HepG2 (cell line): ENCODE data around the gene CPEB2. TPM values are rescaled to one million over a fixed set of nuclear protein-coding genes. Genes with fewer than 3 reads are reported as not detected.
A peak's percentile ranks its signal among the peaks of the same experiment; 100 is the strongest.

Source experiments
- ATAC-seq: fragments of 200-7000 bp; cut with Tn5 transposase; 3 replicates; pipeline ENCODE4 v1.9.1; 2020; ENCODE audit warnings: mild to moderate bottlenecking, moderate library complexity
- BruUV-seq: library from RNA; stranded (reverse); fragments of 400-500 nt; replicated peaks from 2 replicates; lab custom pipeline; 2021; lab: Mats Ljungman, UMichigan
- CTCF ChIA-PET: fragments of 300-600 bp; formaldehyde crosslinking; extraction: SDS; loops from one replicate; lab custom pipeline; 2021; ENCODE audit warnings: low total read pairs, inconsistent platforms, low intra/inter-chr PET ratio; lab: Yijun Ruan, JAX
- POLR2A ChIA-PET: fragments of 350-600 bp; sonication (Branson Sonifier 250); formaldehyde crosslinking; loops from one replicate; lab custom pipeline; 2020; ENCODE audit warnings: antibody characterized with exemption, inconsistent platforms; lab: Yijun Ruan, JAX
- DNase-seq: peaks from one replicate; pipeline ENCODE4 v3.0.0-alpha.2; 2015; ENCODE audit warnings: low spot score
- FAIRE-seq: peaks from 3 replicates; lab custom pipeline; 2011; peaks lifted over from hg19 to GRCh38; lab: Jason Lieb, UNC
- H2AFZ ChIP-seq: one replicate; pipeline ENCODE4 v1.6.1; 2011; ENCODE audit warnings: low read length, inconsistent platforms
- H3K27ac ChIP-seq: fragments of 300-600 bp; 3 replicates; pipeline ENCODE4 v1.8.0; 2011; ENCODE audit warnings: mixed run types, mild to moderate bottlenecking, mixed read lengths, low read length, inconsistent platforms; ENCODE audit not compliant: insufficient read depth; ENCODE audit errors: extremely low read length
- H3K27me3 ChIP-seq, 2 experiments: fragments of 200-600 bp in 1 of 2; 2 replicates in 1 of 2; 3 replicates in 1 of 2; pipeline versions ENCODE4 v1.6.0 to v1.8.0; 2011; ENCODE audit warnings: low read length in 2 of 2, mild to moderate bottlenecking in 2 of 2, moderate library complexity in 2 of 2, inconsistent platforms in 1 of 2; ENCODE audit not compliant: insufficient read depth in 2 of 2, control insufficient read depth in 1 of 2
- H3K36me3 ChIP-seq, 2 experiments: fragments of 200-600 bp in 1 of 2; replicated peaks in 1 of 2; 2 replicates in 1 of 2; 3 replicates in 1 of 2; pipeline versions ENCODE4 v1.5.1 to v1.8.0; 2011; ENCODE audit warnings: low read length in 2 of 2, inconsistent platforms in 1 of 2; ENCODE audit not compliant: insufficient read depth in 2 of 2, control insufficient read depth in 1 of 2
- H3K4me1 ChIP-seq: 2 replicates; pipeline ENCODE4 v1.5.1; 2012; ENCODE audit warnings: low read length, inconsistent platforms; ENCODE audit not compliant: insufficient read depth
- H3K4me2 ChIP-seq: 2 replicates; pipeline ENCODE4 v1.6.0; 2011; ENCODE audit warnings: low read depth, low read length, inconsistent platforms
- H3K4me3 ChIP-seq, 3 experiments: fragments of 200-600 bp in 1 of 3; sonication (generic), shearing (Covaris generic) in 1 of 3; replicated peaks in 1 of 3; 2 replicates each; pipeline ENCODE4 v1.5.1; 2011 to 2016; ENCODE audit warnings: low read length in 3 of 3, inconsistent platforms in 2 of 3, low read depth in 2 of 3, mild to moderate bottlenecking in 2 of 3, control low read depth in 1 of 3, mixed read lengths in 1 of 3; ENCODE audit not compliant: insufficient read depth in 1 of 3
- H3K79me2 ChIP-seq: one replicate; pipeline ENCODE4 v1.6.1; 2011; ENCODE audit warnings: low read length, inconsistent platforms; ENCODE audit not compliant: insufficient read depth
- H3K9ac ChIP-seq: 2 replicates; pipeline ENCODE4 v1.6.0; 2011; ENCODE audit warnings: mild to moderate bottlenecking, low read depth, low read length, inconsistent platforms; ENCODE audit not compliant: insufficient read depth
- H3K9me3 ChIP-seq: 2 replicates; pipeline ENCODE4 v1.5.1; 2012; ENCODE audit warnings: mild to moderate bottlenecking, low read length
- H4K20me1 ChIP-seq: 2 replicates; pipeline ENCODE4 v1.6.0; 2011; ENCODE audit warnings: inconsistent platforms, mild to moderate bottlenecking, low read length, moderate library complexity; ENCODE audit not compliant: insufficient read depth
- GABPB1 ChIP-seq: IDR thresholded peaks from 2 replicates; pipeline ENCODE4 v1.6.1; 2016; ENCODE audit warnings: mild to moderate bottlenecking, missing genetic modification reagents, moderate library complexity, missing compliant biosample characterization
- IRF2 ChIP-seq: IDR thresholded peaks from 2 replicates; pipeline ENCODE4 v1.6.1; 2018; ENCODE audit warnings: missing genetic modification reagents, missing compliant biosample characterization
- KDM5B ChIP-seq: sonication (generic); formaldehyde crosslinking; IDR thresholded peaks from 2 replicates; pipeline ENCODE4 v1.4.0; 2020; ENCODE audit warnings: missing genetic modification reagents, mild to moderate bottlenecking, borderline replicate concordance
- KMT2A ChIP-seq: sonication (generic); formaldehyde crosslinking; IDR thresholded peaks from 2 replicates; pipeline ENCODE4 v1.4.0; 2020; ENCODE audit warnings: missing genetic modification reagents
- PAF1 ChIP-seq: IDR thresholded peaks from 2 replicates; pipeline ENCODE4 v1.6.1; 2016; ENCODE audit warnings: missing genetic modification reagents, missing compliant biosample characterization
- SALL1 ChIP-seq: sonication (generic); formaldehyde crosslinking; IDR thresholded peaks from 2 replicates; pipeline ENCODE4 v1.8.0; 2022; ENCODE audit warnings: mild to moderate bottlenecking, missing genetic modification reagents
- TAF1 ChIP-seq: sonication (generic); formaldehyde crosslinking; IDR thresholded peaks from 2 replicates; pipeline ENCODE4 v1.4.0; 2020; ENCODE audit warnings: missing genetic modification reagents
- ZFY ChIP-seq: sonication (generic); formaldehyde crosslinking; IDR thresholded peaks from 2 replicates; pipeline ENCODE4 v1.4.0; 2020; ENCODE audit warnings: missing genetic modification reagents
- WGBS: methylation state at CpG from one replicate; pipeline ENCODE4 v1.1.6; 2017; ENCODE audit warnings: low lambda C conversion rate; 5-methylcytosine and 5-hydroxymethylcytosine counted together
- in situ Hi-C: cut with HindIII; loops from 2 replicates; pipeline ENCODE4 v1.10.0; 2017; ENCODE audit warnings: low pct_unique_long_range_greater_than_20kb; ENCODE audit not compliant: extremely low pct_ligation_motif_present
- intact Hi-C: fragments of 100-400 bp; cut with micrococcal nuclease; formaldehyde crosslinking; loops from one replicate; pipeline ENCODE4 v1.10.0; 2022; ENCODE audit not compliant: unreplicated experiment
- polyA plus RNA-seq, 8 experiments: library from polyadenylated mRNA; depleted of rRNA in 3 of 8; stranded (reverse) in 7 of 8; unstranded in 1 of 8; fragments of >200 nt; fragmentation: Illumina TruSeq in 4 of 8; extraction: Trizol in 4 of 8; gene quantifications; 2 replicates each; pipeline versions ENCODE4 v1.2.1 to v1.2.3, GENCODE V29; 2011 to 2016; ENCODE audit warnings: low read depth in 4 of 8, missing spikeins in 1 of 8, mixed read lengths in 1 of 8; ENCODE audit not compliant: insufficient read depth in 1 of 8
- total RNA-seq, 5 experiments: library from RNA; depleted of rRNA; stranded (reverse); fragments of >200 nt; fragmentation: Illumina TruSeq; extraction: Trizol; gene quantifications; 2 replicates each; pipeline ENCODE4 v1.2.3, GENCODE V29; 2016; ENCODE audit warnings: low read depth in 1 of 5
- TF ChIP-seq, protein P1 (sequence below): sonication (generic); formaldehyde crosslinking; IDR thresholded peaks from 2 replicates; pipeline ENCODE4 v1.4.0; 2020; ENCODE audit warnings: missing genetic modification reagents
- TF ChIP-seq, protein P2 (sequence below): sonication (generic); formaldehyde crosslinking; IDR thresholded peaks from 2 replicates; pipeline ENCODE4 v1.4.0; 2020; ENCODE audit warnings: missing genetic modification reagents, mild to moderate bottlenecking, borderline replicate concordance
- TF ChIP-seq, protein P3 (sequence below): sonication (generic); formaldehyde crosslinking; IDR thresholded peaks from 2 replicates; pipeline ENCODE4 v1.8.0; 2022; ENCODE audit warnings: low read depth, missing genetic modification reagents
- TF ChIP-seq, protein P4 (sequence below): sonication (generic); formaldehyde crosslinking; IDR thresholded peaks from 2 replicates; pipeline ENCODE4 v1.4.0; 2020; ENCODE audit warnings: mild to moderate bottlenecking, missing genetic modification reagents

The CPEB2 gene
- total and polyA plus RNA-seq, 2 of the 13 experiments (the other 11 are each of a cell fraction or from before 2014, with no cell fraction given): 2.0 to 2.5 TPM

DNA sequence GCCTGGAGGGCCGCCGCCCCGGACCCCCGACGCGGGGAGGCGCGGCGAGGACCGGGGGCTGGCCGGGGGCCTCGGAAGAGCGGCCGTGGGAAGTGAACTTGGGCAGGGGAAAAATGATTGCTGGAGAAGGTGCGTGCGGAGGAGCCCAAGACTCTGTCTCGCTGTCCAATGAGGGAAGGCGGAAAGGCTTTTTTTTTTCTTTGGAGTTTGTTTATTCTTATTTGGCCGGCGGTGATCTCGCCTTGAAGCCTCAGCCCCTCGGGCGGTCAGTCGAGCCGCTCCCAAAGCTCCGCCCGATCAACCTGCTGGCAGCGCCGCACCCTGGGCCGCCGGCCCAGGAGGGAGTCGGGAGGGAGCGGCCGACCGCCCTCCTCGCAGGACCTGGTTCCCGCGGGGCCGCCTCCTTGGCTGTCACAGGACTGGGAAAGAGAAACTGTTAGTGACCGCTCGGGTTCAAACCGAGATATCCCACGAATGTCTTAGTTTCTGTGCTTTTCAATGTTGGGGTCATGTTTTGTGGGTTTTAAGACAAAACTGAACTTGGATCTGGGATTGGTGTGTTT lies 2.5 kb downstream of the CPEB2 start:
- no peaks in the 10 kb centered on the region for H4K20me1 ChIP-seq
- H3K9ac ChIP-seq: peak overlapping the region; percentile 74
- intact Hi-C loops: loop anchor here (1.0 to 10.0 kb wide), 8 partner anchors 38 to 1380 kb away; partner anchors contain the start of genes BOD1L1, FAM200B and FBXL5
- H3K27me3 ChIP-seq: no peaks in the 10 kb centered on the region; a peak in 2 of 5 replicates
- H3K4me3 ChIP-seq: peak overlapping the region; percentile 81 to 97 (median 97)
- no peaks in the 10 kb centered on the region; a peak in 2 of 5 replicates for H3K36me3 ChIP-seq
- no peak overlapping the region for H2AFZ ChIP-seq
- FAIRE-seq (no peak), DNase-seq (peak; percentile 20), ATAC-seq (peak; percentile 24)
- 0% methylated on average over 8 of the region's 43 CpGs for WGBS
- CTCF ChIA-PET: no interaction called here
- POLR2A ChIA-PET: interaction anchor here (1.5 kb wide), 1 partner anchor 145 kb away, joined by 3 read pairs; no protein-coding TSS in a partner anchor
- in situ Hi-C loops: loop anchor here (10.0 to 25.0 kb wide), 3 partner anchors 140 to 1368 kb away; partner anchors contain the start of genes BOD1L1 and FBXL5
- peak overlapping the region; percentile 87 for H3K27ac ChIP-seq
- no peaks in the 10 kb centered on the region for H3K9me3 ChIP-seq
- peaks cover 14% of the 10 kb centered on the region for H3K4me1 ChIP-seq
- no TSS peak for BruUV-seq
- peak overlapping the region; percentile 69 for H3K4me2 ChIP-seq
- peaks cover 25% of the 10 kb centered on the region for H3K79me2 ChIP-seq
- no peak for TF ChIP-seq PAF1 (CRISPR knock-in tag)
- TF ChIP-seq GABPB1 (CRISPR knock-in tag): peak; percentile 20; the same call in 1 of the 2 replicates
- peak; percentile 84 for TF ChIP-seq KMT2A (CRISPR knock-in tag)
- TF ChIP-seq ZFY: peak; percentile 52
- TF ChIP-seq, protein P1, sequence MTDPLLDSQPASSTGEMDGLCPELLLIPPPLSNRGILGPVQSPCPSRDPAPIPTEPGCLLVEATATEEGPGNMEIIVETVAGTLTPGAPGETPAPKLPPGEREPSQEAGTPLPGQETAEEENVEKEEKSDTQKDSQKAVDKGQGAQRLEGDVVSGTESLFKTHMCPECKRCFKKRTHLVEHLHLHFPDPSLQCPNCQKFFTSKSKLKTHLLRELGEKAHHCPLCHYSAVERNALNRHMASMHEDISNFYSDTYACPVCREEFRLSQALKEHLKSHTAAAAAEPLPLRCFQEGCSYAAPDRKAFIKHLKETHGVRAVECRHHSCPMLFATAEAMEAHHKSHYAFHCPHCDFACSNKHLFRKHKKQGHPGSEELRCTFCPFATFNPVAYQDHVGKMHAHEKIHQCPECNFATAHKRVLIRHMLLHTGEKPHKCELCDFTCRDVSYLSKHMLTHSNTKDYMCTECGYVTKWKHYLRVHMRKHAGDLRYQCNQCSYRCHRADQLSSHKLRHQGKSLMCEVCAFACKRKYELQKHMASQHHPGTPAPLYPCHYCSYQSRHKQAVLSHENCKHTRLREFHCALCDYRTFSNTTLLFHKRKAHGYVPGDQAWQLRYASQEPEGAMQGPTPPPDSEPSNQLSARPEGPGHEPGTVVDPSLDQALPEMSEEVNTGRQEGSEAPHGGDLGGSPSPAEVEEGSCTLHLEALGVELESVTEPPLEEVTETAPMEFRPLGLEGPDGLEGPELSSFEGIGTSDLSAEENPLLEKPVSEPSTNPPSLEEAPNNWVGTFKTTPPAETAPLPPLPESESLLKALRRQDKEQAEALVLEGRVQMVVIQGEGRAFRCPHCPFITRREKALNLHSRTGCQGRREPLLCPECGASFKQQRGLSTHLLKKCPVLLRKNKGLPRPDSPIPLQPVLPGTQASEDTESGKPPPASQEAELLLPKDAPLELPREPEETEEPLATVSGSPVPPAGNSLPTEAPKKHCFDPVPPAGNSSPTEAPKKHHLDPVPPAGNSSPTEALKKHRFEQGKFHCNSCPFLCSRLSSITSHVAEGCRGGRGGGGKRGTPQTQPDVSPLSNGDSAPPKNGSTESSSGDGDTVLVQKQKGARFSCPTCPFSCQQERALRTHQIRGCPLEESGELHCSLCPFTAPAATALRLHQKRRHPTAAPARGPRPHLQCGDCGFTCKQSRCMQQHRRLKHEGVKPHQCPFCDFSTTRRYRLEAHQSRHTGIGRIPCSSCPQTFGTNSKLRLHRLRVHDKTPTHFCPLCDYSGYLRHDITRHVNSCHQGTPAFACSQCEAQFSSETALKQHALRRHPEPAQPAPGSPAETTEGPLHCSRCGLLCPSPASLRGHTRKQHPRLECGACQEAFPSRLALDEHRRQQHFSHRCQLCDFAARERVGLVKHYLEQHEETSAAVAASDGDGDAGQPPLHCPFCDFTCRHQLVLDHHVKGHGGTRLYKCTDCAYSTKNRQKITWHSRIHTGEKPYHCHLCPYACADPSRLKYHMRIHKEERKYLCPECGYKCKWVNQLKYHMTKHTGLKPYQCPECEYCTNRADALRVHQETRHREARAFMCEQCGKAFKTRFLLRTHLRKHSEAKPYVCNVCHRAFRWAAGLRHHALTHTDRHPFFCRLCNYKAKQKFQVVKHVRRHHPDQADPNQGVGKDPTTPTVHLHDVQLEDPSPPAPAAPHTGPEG (CRISPR knock-in tag): 0 out of 2 replicates have a peak, but pooled peaks have one; percentile 55
- TF ChIP-seq, protein P2, sequence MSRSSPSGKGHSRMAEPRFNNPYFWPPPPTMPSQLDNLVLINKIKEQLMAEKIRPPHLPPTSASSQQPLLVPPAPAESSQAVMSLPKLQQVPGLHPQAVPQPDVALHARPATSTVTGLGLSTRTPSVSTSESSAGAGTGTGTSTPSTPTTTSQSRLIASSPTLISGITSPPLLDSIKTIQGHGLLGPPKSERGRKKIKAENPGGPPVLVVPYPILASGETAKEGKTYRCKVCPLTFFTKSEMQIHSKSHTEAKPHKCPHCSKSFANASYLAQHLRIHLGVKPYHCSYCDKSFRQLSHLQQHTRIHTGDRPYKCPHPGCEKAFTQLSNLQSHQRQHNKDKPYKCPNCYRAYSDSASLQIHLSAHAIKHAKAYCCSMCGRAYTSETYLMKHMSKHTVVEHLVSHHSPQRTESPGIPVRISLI (CRISPR knock-in tag): peak; percentile 68; the same call in 1 of the 2 replicates
- 0 out of 2 replicates have a peak, but pooled peaks have one; percentile 24 for TF ChIP-seq KDM5B (CRISPR knock-in tag)
- TF ChIP-seq, protein P3, sequence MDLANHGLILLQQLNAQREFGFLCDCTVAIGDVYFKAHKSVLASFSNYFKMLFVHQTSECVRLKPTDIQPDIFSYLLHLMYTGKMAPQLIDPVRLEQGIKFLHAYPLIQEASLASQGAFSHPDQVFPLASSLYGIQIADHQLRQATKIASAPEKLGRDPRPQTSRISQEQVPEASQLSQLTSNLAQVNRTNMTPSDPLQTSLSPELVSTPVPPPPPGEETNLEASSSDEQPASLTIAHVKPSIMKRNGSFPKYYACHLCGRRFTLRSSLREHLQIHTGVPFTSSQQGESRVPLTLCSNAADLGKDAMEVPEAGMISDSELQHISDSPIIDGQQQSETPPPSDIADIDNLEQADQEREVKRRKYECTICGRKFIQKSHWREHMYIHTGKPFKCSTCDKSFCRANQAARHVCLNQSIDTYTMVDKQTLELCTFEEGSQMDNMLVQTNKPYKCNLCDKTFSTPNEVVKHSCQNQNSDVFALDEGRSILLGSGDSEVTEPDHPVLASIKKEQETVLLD: no peak
- TF ChIP-seq TAF1: 0 out of 2 replicates have a peak, but pooled peaks have one; percentile 39
- TF ChIP-seq SALL1 (CRISPR knock-in tag): peak; percentile 24; the same call in 1 of the 2 replicates
- TF ChIP-seq IRF2 (CRISPR knock-in tag): 0 out of 2 replicates have a peak, but pooled peaks have one; percentile 39
- TF ChIP-seq, protein P4, sequence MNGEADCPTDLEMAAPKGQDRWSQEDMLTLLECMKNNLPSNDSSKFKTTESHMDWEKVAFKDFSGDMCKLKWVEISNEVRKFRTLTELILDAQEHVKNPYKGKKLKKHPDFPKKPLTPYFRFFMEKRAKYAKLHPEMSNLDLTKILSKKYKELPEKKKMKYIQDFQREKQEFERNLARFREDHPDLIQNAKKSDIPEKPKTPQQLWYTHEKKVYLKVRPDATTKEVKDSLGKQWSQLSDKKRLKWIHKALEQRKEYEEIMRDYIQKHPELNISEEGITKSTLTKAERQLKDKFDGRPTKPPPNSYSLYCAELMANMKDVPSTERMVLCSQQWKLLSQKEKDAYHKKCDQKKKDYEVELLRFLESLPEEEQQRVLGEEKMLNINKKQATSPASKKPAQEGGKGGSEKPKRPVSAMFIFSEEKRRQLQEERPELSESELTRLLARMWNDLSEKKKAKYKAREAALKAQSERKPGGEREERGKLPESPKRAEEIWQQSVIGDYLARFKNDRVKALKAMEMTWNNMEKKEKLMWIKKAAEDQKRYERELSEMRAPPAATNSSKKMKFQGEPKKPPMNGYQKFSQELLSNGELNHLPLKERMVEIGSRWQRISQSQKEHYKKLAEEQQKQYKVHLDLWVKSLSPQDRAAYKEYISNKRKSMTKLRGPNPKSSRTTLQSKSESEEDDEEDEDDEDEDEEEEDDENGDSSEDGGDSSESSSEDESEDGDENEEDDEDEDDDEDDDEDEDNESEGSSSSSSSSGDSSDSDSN (CRISPR knock-in tag): peak; percentile 65
